Activated CD4-positive, alpha-beta T cell treated with anti-CD3 and anti-CD28 coated beads for 4 hours (primary cell): ENCODE data around the gene GSTT4.
"Not testable (repeated sequence)": the region's sequence is repeated elsewhere in the genome, so short reads cannot be mapped to it uniquely, and the experiment has no call there.

Experiments used
- DNase-seq, 2 donors: peaks; one replicate each; pipeline ENCODE4 v3.0.0-alpha.2; 2020

The GSTT4 gene

GRCh38 chr22:23984430-23984829 lies 20.8 kb downstream of the GSTT4 start:
- peak in 1 of 2 donors; percentile 58 for DNase-seq

GRCh38 chr22:23980567-23980966 lies 24.7 kb downstream of the GSTT4 start:
- DNase-seq, result not testable (repeated sequence)

- not testable (repeated sequence) for DNase-seq
Measured at GRCh38 chr22:23979557-23980240, 25.6 kb downstream of the GSTT4 start, which contains the start of gene GSTT2. GSTT2 (plus strand) TSS chr22:23980134.

- not testable (repeated sequence) for DNase-seq
Measured at GRCh38 chr22:23977304-23977703, 27.9 kb downstream of the GSTT4 start.

- DNase-seq, result not testable (repeated sequence)
Measured at GRCh38 chr22:23974836-23975352, 30.4 kb downstream of the GSTT4 start.

GRCh38 chr22:23974345-23974744 lies 30.9 kb downstream of the GSTT4 start, which contains the start of gene DDT:
DDT (minus strand) TSS chr22:23974441; CDS start chr22:23974414, 27 bp downstream.
- DNase-seq, result not testable (repeated sequence)

GRCh38 chr22:23971927-23972326 lies 33.3 kb downstream of the GSTT4 start:
- not testable (repeated sequence) for DNase-seq

GRCh38 chr22:23970816-23971486 lies 34.3 kb downstream of the GSTT4 start:
- DNase-seq, result no peak

GRCh38 chr22:23970201-23970641 lies 35.0 kb downstream of the GSTT4 start:
- DNase-seq, result no peak

GRCh38 chr22:23969071-23969470 lies 36.2 kb downstream of the GSTT4 start:
- DNase-seq, result no peak

GRCh38 chr22:23966568-23966967 lies 38.7 kb downstream of the GSTT4 start, which contains the start of gene DDTL:
DDTL (plus strand) TSS chr22:23966888; CDS start chr22:23966915, 27 bp downstream.
- DNase-seq, result not testable (repeated sequence)

GRCh38 chr22:23966094-23966493 lies 39.2 kb downstream of the GSTT4 start:
- not testable (repeated sequence) for DNase-seq

GRCh38 chr22:23961084-23961771 lies 44.0 kb downstream of the GSTT4 start, which contains the start of gene GSTT2B:
GSTT2B (minus strand) TSS chr22:23961195; CDS start chr22:23961131, 64 bp downstream.
- DNase-seq, result not testable (repeated sequence)

- peak; percentile 62 to 83 for DNase-seq
Measured at GRCh38 chr22:23956301-23956900, 48.9 kb downstream of the GSTT4 start.

GRCh38 chr22:23955886-23956285 lies 49.4 kb downstream of the GSTT4 start:
- DNase-seq, result not testable (repeated sequence)

GRCh38 chr22:23954991-23955305 lies 50.3 kb downstream of the GSTT4 start:
- not testable (repeated sequence) for DNase-seq

- not testable (repeated sequence) for DNase-seq
Measured at GRCh38 chr22:23954193-23954990, 50.9 kb downstream of the GSTT4 start.

GRCh38 chr22:23953485-23953884 lies 51.8 kb downstream of the GSTT4 start:
- not testable (repeated sequence) for DNase-seq

GRCh38 chr22:23952794-23953405 lies 52.4 kb downstream of the GSTT4 start:
- not testable (repeated sequence) for DNase-seq

- DNase-seq, result not testable (repeated sequence)
Measured at GRCh38 chr22:23951383-23951782, 53.9 kb downstream of the GSTT4 start.

- not testable (repeated sequence) for DNase-seq
Measured at GRCh38 chr22:23949764-23950163, 55.5 kb downstream of the GSTT4 start.
